ENCODE results near the gene PGAP3. TPM values are rescaled to one million over a fixed set of nuclear protein-coding genes. Genes with fewer than 3 reads are reported as not detected.

PGAP3 gene
- total RNA-seq, 2 experiments from 2014 or later, result 27.0 to 30.6 TPM

GRCh38 chr17:39653662-39654331, 34.1 kb downstream of the PGAP3 start:
- Mint-ChIP-seq H3K9me3 (no peaks in the 10 kb centered on the region), H3K4me3 (no peak overlapping the region), H3K36me3 (ENCODE audit: low read depth) (peaks cover 8% of the 10 kb centered on the region), H3K27me3 (no peaks in the 10 kb centered on the region), H3K4me1 (peaks cover 30% of the 10 kb centered on the region), H3K27ac (peak overlapping the region; percentile 46)
- CTCF ChIA-PET, result interaction anchor here (0.8 to 6.2 kb wide), 19 partner anchors 10 to 422 kb away, joined by 3 to 61 read pairs (median 5); partner anchors contain the start of genes MIEN1, PGAP3, STARD3 and TCAP
- DNase-seq, result peak; percentile 86
- POLR2A ChIA-PET, result interaction anchor here (0.6 kb wide), 1 partner anchor 10 kb away, joined by 3 read pairs; no protein-coding TSS in a partner anchor

- peaks cover 8% of the 10 kb centered on the region for H3K36me3 Mint-ChIP-seq (ENCODE audit: low read depth)
- no peak overlapping the region for H3K4me3 Mint-ChIP-seq
- H3K9me3 Mint-ChIP-seq, result no peaks in the 10 kb centered on the region
- ChIA-PET CTCF (interaction anchor here (0.8 to 6.2 kb wide), 17 partner anchors 9 to 98 kb away, joined by 3 to 61 read pairs (median 5); partner anchors contain the start of genes MIEN1, PGAP3, STARD3 and TCAP), POLR2A (no interaction called here)
- H3K27me3 Mint-ChIP-seq, result no peaks in the 10 kb centered on the region
- no peak overlapping the region for H3K27ac Mint-ChIP-seq
- H3K4me1 Mint-ChIP-seq, result peaks cover 31% of the 10 kb centered on the region
- DNase-seq, result no peak
Measured at GRCh38 chr17:39653316-39653661, 34.6 kb downstream of the PGAP3 start.

DNA sequence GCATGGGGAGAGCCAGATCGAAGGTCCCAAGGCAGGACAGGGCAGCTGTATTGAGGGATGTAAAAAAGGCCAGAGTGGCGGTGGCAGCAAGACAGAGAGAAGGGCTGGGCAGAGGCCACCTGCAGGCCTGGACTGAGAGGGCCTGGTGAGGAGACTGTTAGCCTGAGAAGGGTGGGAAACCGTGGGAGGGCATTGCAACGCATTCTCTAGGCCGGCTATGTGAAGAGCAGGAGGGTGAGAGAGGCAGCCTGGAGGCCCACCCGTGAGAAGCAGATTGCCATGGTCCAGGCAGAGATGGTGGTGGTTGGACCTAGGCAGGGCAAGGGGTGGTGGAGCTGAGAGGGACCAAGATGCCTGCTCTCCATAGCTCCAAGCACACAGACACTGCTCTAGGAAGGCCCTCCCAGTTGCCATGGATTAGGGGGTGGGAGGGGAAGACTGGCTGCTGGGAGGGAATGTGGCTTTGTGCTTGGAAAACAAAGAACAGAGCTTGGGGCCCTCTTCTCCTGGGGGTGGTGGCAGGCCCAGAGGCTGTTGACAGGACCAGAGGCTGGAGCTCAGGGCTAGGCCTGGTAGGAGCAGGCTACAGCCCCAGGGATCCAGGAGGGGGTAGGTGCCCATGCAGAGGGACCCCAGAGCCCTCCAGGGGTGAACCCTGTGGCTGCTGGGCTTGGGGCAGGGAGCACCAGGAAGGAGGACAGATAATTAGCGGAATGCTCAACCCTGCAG, 35.1 kb downstream of the PGAP3 start:
- POLR2A ChIA-PET, result interaction anchor here (0.6 kb wide), 1 partner anchor 16 kb away, joined by 3 read pairs; no protein-coding TSS in a partner anchor
- peak overlapping the region; percentile 37 for H3K27ac Mint-ChIP-seq
- peaks cover 31% of the 10 kb centered on the region for H3K4me1 Mint-ChIP-seq
- no peaks in the 10 kb centered on the region for H3K27me3 Mint-ChIP-seq
- DNase-seq, result no peak
- CTCF ChIA-PET, result interaction anchor here (1.0 to 6.2 kb wide), 9 partner anchors 11 to 98 kb away, joined by 3 to 61 read pairs (median 5); partner anchors contain the start of genes MIEN1 and PGAP3
- H3K36me3 Mint-ChIP-seq (ENCODE audit: low read depth), result peaks cover 6% of the 10 kb centered on the region
- no peak overlapping the region for H3K4me3 Mint-ChIP-seq
- H3K9me3 Mint-ChIP-seq, result no peaks in the 10 kb centered on the region

DNA sequence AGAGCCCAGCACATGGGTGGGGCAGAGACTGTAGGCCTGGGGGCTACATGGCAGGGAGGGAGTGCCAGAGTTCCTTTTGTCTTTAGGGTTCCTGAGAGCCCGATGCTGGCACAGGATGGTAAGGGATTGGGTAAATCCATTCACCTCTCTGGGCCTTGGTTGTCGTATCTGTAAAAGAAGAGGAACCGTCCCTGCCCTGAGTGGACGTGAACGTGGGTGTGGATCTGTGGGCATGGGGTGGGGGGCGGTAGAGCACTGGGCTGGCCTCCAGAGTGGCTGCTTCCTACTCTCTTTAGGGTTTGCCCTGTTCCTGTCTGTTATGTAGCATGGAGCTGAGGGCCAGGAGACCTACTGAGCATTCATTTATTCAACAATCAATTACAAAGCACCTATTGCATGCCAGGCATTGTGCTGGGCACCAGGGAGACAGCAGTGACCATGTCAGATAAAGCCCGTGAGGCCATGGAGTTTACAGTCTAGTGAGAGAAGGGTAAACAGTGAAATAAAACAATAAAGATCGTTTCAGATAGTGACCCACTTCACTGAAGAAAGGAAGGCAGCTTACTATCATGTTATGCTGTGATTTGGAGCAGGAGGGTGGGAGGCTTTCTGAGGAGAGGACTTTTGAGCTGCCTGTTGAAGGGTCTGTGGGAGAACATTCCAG, 35.8 kb downstream of the PGAP3 start:
- Mint-ChIP-seq H3K4me1 (peaks cover 31% of the 10 kb centered on the region), H3K27me3 (no peaks in the 10 kb centered on the region), H3K4me3 (no peak overlapping the region), H3K9me3 (no peaks in the 10 kb centered on the region), H3K36me3 (ENCODE audit: low read depth) (peaks cover 5% of the 10 kb centered on the region), H3K27ac (peak overlapping the region; percentile 37)
- CTCF ChIA-PET, result interaction anchor here (1.0 to 6.2 kb wide), 4 partner anchors 14 to 79 kb away, joined by 3 to 61 read pairs (median 4); partner anchors contain the start of genes MIEN1 and PGAP3
- POLR2A ChIA-PET, result interaction anchor here (0.6 kb wide), 1 partner anchor 17 kb away, joined by 3 read pairs; no protein-coding TSS in a partner anchor
- no peak for DNase-seq

- Mint-ChIP-seq H3K27ac (no peak overlapping the region), H3K4me1 (peaks cover 25% of the 10 kb centered on the region), H3K4me3 (no peak overlapping the region), H3K36me3 (ENCODE audit: low read depth) (peaks cover 2% of the 10 kb centered on the region), H3K9me3 (no peaks in the 10 kb centered on the region), H3K27me3 (no peaks in the 10 kb centered on the region)
- ChIA-PET CTCF (interaction anchor here (1.3 to 6.2 kb wide), 4 partner anchors 10 to 27 kb away, joined by 3 to 61 read pairs (median 4); no protein-coding TSS in a partner anchor), POLR2A (no interaction called here)
- no peak for DNase-seq
Measured at GRCh38 chr17:39650121-39650579, 37.7 kb downstream of the PGAP3 start.

- no peak for DNase-seq
- CTCF ChIA-PET, result interaction anchor here (1.1 to 1.8 kb wide), 4 partner anchors 9 to 25 kb away, joined by 3 to 5 read pairs (median 4); no protein-coding TSS in a partner anchor
- Mint-ChIP-seq H3K4me1 (peaks cover 18% of the 10 kb centered on the region), H3K4me3 (no peak overlapping the region), H3K27ac (no peak overlapping the region), H3K36me3 (ENCODE audit: low read depth) (peaks cover 2% of the 10 kb centered on the region), H3K27me3 (no peaks in the 10 kb centered on the region), H3K9me3 (no peaks in the 10 kb centered on the region)
- POLR2A ChIA-PET, result no interaction called here
Measured at GRCh38 chr17:39648616-39649366, 39.1 kb downstream of the PGAP3 start.

DNA sequence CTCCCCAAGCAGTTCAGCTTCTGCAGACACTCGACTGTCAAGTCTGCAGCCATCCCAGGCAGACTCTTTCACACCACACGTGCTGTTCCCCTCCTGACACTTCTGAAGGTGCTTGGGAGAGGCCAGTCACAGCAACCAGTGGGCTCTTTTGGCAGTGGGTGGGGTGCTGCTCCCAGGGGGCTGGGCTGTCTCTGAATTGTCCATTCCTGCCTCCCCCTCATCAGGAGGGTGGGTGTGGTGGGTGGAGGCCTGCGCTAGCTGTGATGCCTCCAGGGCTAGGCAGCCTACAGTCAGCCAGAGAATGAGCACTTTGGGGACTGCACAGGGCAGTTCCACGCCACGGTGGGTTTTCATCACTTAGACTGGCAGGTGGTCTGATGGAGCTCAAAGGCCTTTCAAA, 40.6 kb downstream of the PGAP3 start:
- no peak for DNase-seq
- Mint-ChIP-seq H3K4me1 (peaks cover 30% of the 10 kb centered on the region), H3K9me3 (no peaks in the 10 kb centered on the region), H3K27me3 (no peaks in the 10 kb centered on the region), H3K36me3 (ENCODE audit: low read depth) (peaks cover 2% of the 10 kb centered on the region), H3K4me3 (no peak overlapping the region), H3K27ac (no peak overlapping the region)
- POLR2A ChIA-PET, result no interaction called here
- CTCF ChIA-PET, result interaction anchor here (1.1 to 1.8 kb wide), 3 partner anchors 8 to 25 kb away, joined by 3 to 5 read pairs (median 4); no protein-coding TSS in a partner anchor

- no peaks in the 10 kb centered on the region for H3K9me3 Mint-ChIP-seq
- H3K36me3 Mint-ChIP-seq (ENCODE audit: low read depth), result peaks cover 2% of the 10 kb centered on the region
- DNase-seq, result no peak
- H3K27ac Mint-ChIP-seq, result no peak overlapping the region
- ChIA-PET POLR2A (interaction anchor here (0.8 kb wide), 1 partner anchor 11 kb away, joined by 3 read pairs; no protein-coding TSS in a partner anchor), CTCF (interaction anchor here (1.1 to 2.5 kb wide), 4 partner anchors 11 to 87 kb away, joined by 3 to 11 read pairs (median 6); partner anchors contain the start of gene MIEN1)
- H3K4me1 Mint-ChIP-seq, result peaks cover 46% of the 10 kb centered on the region
- H3K27me3 Mint-ChIP-seq, result no peaks in the 10 kb centered on the region
- H3K4me3 Mint-ChIP-seq, result no peak overlapping the region
Measured at GRCh38 chr17:39643271-39643670, 44.6 kb downstream of the PGAP3 start.

- POLR2A ChIA-PET, result interaction anchor here (0.6 kb wide), 1 partner anchor 22 kb away, joined by 3 read pairs; no protein-coding TSS in a partner anchor
- Mint-ChIP-seq H3K4me3 (no peak overlapping the region), H3K27me3 (no peaks in the 10 kb centered on the region), H3K27ac (no peak overlapping the region), H3K9me3 (no peaks in the 10 kb centered on the region), H3K36me3 (ENCODE audit: low read depth) (peaks cover 7% of the 10 kb centered on the region), H3K4me1 (peaks cover 53% of the 10 kb centered on the region)
- DNase-seq, result no peak
- CTCF ChIA-PET, result interaction anchor here (1.1 to 2.5 kb wide), 4 partner anchors 12 to 88 kb away, joined by 3 to 11 read pairs (median 4); partner anchors contain the start of gene MIEN1
Measured at GRCh38 chr17:39642291-39643074, 45.4 kb downstream of the PGAP3 start.

DNA sequence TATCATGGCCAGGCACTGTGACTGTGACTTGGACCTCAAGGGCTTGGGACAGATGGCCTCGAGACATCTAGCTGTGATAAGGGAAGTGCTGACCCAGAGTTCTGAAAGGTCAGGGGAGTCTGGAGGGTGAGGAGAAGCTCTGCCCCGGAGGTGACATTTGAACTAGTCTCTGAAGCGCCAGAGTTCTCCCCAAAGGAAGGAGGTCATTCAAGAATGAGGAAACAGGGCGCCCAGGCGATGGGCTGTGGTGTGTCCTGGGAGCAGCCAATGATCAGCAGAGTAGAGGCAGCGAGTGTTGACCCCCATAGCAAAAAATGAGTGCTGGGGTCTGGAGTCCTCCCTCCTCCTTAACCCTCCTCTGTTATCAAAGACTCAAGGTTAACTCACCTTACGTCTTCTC, 46.0 kb downstream of the PGAP3 start:
- Mint-ChIP-seq H3K27ac (no peak overlapping the region), H3K36me3 (ENCODE audit: low read depth) (peaks cover 7% of the 10 kb centered on the region), H3K27me3 (no peaks in the 10 kb centered on the region), H3K9me3 (no peaks in the 10 kb centered on the region), H3K4me3 (no peak overlapping the region), H3K4me1 (peaks cover 54% of the 10 kb centered on the region)
- ChIA-PET CTCF (interaction anchor here (1.3 kb wide), 1 partner anchor 20 kb away, joined by 3 read pairs; no protein-coding TSS in a partner anchor), POLR2A (interaction anchor here (0.6 kb wide), 1 partner anchor 21 kb away, joined by 3 read pairs; no protein-coding TSS in a partner anchor)
- no peak for DNase-seq

DNA sequence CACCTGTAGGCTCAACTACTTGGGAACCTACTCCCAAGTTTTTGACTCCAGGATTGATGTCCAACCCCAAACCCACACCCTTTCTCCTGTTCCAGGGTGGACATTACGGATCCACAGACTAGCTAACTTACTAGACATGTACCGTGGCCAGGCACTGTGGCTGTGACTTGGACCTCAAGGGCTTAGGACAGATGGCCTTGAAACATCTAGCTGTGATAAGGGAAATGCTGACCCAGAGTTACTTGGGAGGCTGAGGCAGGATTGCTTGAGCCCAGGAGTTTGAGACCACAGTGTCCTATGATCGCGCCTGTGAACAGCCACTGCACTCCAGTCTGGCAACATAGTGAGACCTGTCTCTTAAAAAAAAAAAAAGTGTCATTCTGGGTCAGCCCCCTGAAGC, 46.8 kb downstream of the PGAP3 start:
- no peak for DNase-seq
- POLR2A ChIA-PET, result no interaction called here
- CTCF ChIA-PET, result interaction anchor here (1.0 to 1.3 kb wide), 2 partner anchors 9 to 19 kb away, joined by 3 read pairs; no protein-coding TSS in a partner anchor
- H3K27me3 Mint-ChIP-seq, result no peaks in the 10 kb centered on the region
- no peaks in the 10 kb centered on the region for H3K9me3 Mint-ChIP-seq
- H3K36me3 Mint-ChIP-seq (ENCODE audit: low read depth), result peaks cover 7% of the 10 kb centered on the region
- H3K4me3 Mint-ChIP-seq, result no peak overlapping the region
- H3K4me1 Mint-ChIP-seq, result peaks cover 60% of the 10 kb centered on the region
- no peak overlapping the region for H3K27ac Mint-ChIP-seq

Measured in activated CD4-positive, alpha-beta T cell treated with anti-CD3 and anti-CD28 coated beads, Interleukin-2, amount 10 ng/mL, durations not matched to agents 7 days and 5 days (primary cell).